Measurements from ENCODE around the gene GSG1L2. TPM values are rescaled to one million over a fixed set of nuclear protein-coding genes. Genes with fewer than 3 reads are reported as not detected.

Gene GSG1L2
- total and polyA plus RNA-seq, 2 of the 13 experiments (the other 11 are each of a cell fraction or from before 2014, with no cell fraction given), result not detected

DNA sequence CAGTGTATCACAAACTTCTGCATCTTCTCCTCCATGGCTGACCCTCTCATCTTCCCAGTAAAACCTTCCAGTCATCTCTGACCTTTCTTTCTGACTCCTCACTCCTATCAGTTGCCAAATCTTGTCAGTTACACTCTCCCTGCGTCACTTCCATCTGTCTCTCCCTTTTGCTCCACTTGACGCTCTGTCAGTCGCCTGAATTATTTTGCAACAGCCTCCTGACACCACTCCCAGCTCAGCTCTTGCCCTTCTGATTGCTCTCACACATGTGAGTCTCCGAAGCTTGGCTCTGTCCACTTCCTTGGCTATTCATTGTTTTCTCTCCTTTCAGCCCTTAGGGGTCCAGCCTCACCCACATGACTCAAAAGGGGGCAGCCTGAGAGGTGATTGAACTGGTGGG lies 58.2 kb downstream of the GSG1L2 start (continued):
- TF ChIP-seq NPAS2 (CRISPR knock-in tag; IDR thresholded peaks at IDR 0.05; ENCODE audit: borderline replicate concordance) (no peak), RFXAP (CRISPR knock-in tag; IDR thresholded peaks at IDR 0.05; ENCODE audit: borderline replicate concordance) (no peak), SIX4 (CRISPR knock-in tag; IDR thresholded peaks at IDR 0.05) (no peak), RFXANK (CRISPR knock-in tag; IDR thresholded peaks at IDR 0.05) (no peak)

DNA sequence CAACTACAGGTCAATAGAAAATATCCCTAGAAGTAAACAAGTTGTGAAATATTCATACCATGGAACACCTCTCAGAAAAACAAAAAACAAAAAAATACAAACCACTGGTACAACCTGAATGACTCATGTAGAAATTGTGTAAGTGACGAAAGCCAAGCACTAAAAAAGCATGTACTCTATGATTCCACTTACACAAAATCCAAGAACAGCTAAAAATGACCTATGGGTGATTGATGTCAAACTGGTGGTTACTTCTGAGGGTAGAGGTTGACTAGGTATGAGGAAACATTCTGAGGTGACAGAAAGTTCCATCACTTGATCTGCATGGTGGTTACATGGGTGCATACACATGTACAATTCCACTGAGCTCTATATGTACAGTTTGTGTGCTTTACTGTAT lies 61.6 kb downstream of the GSG1L2 start:
- intact Hi-C loops (cut with micrococcal nuclease; ENCODE audit: unreplicated experiment), result no loop called here
- Histone ChIP-seq H3K9ac (ENCODE audit: insufficient read depth, low read depth, low read length) (no peak overlapping the region), H3K27ac (ENCODE audit: extremely low read length, insufficient read depth, low read length) (no peak overlapping the region), H3K36me3 (replicated peaks in 1 of 2; ENCODE audit: control insufficient read depth in 1 of 2, insufficient read depth in 2 of 2, low read length in 2 of 2) (no peaks in the 10 kb centered on the region), H2AFZ (ENCODE audit: low read length) (no peak overlapping the region), H3K4me3 (replicated peaks in 1 of 3; ENCODE audit: insufficient read depth in 1 of 3, low read depth in 2 of 3, low read length in 3 of 3) (no peak overlapping the region), H3K9me3 (ENCODE audit: low read length) (no peaks in the 10 kb centered on the region), H3K79me2 (ENCODE audit: insufficient read depth, low read length) (no peaks in the 10 kb centered on the region), H4K20me1 (ENCODE audit: insufficient read depth, low read length) (no peaks in the 10 kb centered on the region), H3K4me2 (ENCODE audit: low read depth, low read length) (no peak overlapping the region), H3K4me1 (ENCODE audit: insufficient read depth, low read length) (no peaks in the 10 kb centered on the region), H3K27me3 (ENCODE audit: control insufficient read depth in 1 of 2, insufficient read depth in 2 of 2, low read length in 2 of 2) (0 out of 5 replicates have a peak, but pooled peaks cover 0 to 2% of the 10 kb centered on the region in 2 experiments)
- BruUV-seq (replicated peaks), result no TSS peak
- TF ChIP-seq SYNCRIP (IDR thresholded peaks at IDR 0.05; ENCODE audit: insufficient read depth, low read depth, low read length), result no peak
- TF ChIP-seq NPAS2 (CRISPR knock-in tag; IDR thresholded peaks at IDR 0.05; ENCODE audit: borderline replicate concordance), result no peak
- TF ChIP-seq ZNF17 (CRISPR knock-in tag; IDR thresholded peaks at IDR 0.05), result no peak
- TF ChIP-seq, protein P1, sequence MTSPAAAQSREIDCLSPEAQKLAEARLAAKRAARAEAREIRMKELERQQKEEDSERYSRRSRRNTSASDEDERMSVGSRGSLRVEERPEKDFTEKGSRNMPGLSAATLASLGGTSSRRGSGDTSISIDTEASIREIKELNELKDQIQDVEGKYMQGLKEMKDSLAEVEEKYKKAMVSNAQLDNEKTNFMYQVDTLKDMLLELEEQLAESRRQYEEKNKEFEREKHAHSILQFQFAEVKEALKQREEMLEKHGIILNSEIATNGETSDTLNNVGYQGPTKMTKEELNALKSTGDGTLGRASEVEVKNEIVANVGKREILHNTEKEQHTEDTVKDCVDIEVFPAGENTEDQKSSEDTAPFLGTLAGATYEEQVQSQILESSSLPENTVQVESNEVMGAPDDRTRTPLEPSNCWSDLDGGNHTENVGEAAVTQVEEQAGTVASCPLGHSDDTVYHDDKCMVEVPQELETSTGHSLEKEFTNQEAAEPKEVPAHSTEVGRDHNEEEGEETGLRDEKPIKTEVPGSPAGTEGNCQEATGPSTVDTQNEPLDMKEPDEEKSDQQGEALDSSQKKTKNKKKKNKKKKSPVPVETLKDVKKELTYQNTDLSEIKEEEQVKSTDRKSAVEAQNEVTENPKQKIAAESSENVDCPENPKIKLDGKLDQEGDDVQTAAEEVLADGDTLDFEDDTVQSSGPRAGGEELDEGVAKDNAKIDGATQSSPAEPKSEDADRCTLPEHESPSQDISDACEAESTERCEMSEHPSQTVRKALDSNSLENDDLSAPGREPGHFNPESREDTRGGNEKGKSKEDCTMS (CRISPR knock-in tag; conservative IDR thresholded peaks at IDR 0.05), result no peak
- no peak for TF ChIP-seq EP300 (IDR thresholded peaks at IDR 0.05; ENCODE audit: low read depth in 2 of 2, low read length in 2 of 2)
- TF ChIP-seq EP300 (CRISPR knock-in tag; IDR thresholded peaks at IDR 0.05; ENCODE audit: borderline replicate concordance), result no peak
- no peak for TF ChIP-seq ZNF569 (CRISPR knock-in tag; IDR thresholded peaks at IDR 0.05; ENCODE audit: borderline replicate concordance)
- TF ChIP-seq ZNF616 (CRISPR knock-in tag; IDR thresholded peaks at IDR 0.05; ENCODE audit: low read depth), result no peak
- TF ChIP-seq BCL3 (CRISPR knock-in tag; IDR thresholded peaks at IDR 0.05), result no peak
- TF ChIP-seq ZNF496 (CRISPR knock-in tag; IDR thresholded peaks at IDR 0.05; ENCODE audit: insufficient replicate concordance), result no peak
- TF ChIP-seq ZNF670 (CRISPR knock-in tag; IDR thresholded peaks at IDR 0.05; ENCODE audit: borderline replicate concordance), result no peak
- TF ChIP-seq MAFK (conservative IDR thresholded peaks at IDR 0.05 in 1 of 2, IDR thresholded peaks at IDR 0.05 in 1 of 2; ENCODE audit: low read length in 2 of 2), result no peak
- TF ChIP-seq GFI1 (CRISPR knock-in tag; IDR thresholded peaks at IDR 0.05; ENCODE audit: borderline replicate concordance), result no peak
- no peak for TF ChIP-seq ZNF383 (CRISPR knock-in tag; IDR thresholded peaks at IDR 0.05; ENCODE audit: borderline replicate concordance)
- in situ Hi-C loops (cut with HindIII; ENCODE audit: extremely low pct_ligation_motif_present, low pct_unique_long_range_greater_than_20kb), result no loop called here
- CTCF ChIA-PET (ENCODE audit: low intra/inter-chr PET ratio, low total read pairs), result no interaction called here
- DNase-seq (ENCODE audit: low spot score), result no peak
- POLR2A ChIA-PET, result no interaction called here
- FAIRE-seq, result no peak
- 10% methylated on average over 1 of the region's 1 CpG for WGBS (ENCODE audit: low lambda C conversion rate)
- ATAC-seq, result no peak
